Small intestine (tissue), 7 donors: ENCODE measurements around the gene CTAGE1. TPM values are rescaled to one million over a fixed set of nuclear protein-coding genes. Genes with fewer than 3 reads are reported as not detected.

Experiments used
- DNase-seq, 2 donors: peaks; one replicate each; pipeline versions ENCODE4 v3.0.0 to v3.0.0-alpha.2; 2013
- FAIRE-seq: peaks from 2 replicates; lab custom pipeline; 2012; peaks lifted over from hg19 to GRCh38; lab: Jason Lieb, UNC
- H3K27ac ChIP-seq, 3 donors: one replicate each; pipeline ENCODE4 v1.5.1; 2013; ENCODE audit warnings: low read length in 2 of 3, mild to moderate bottlenecking in 2 of 3, control low read depth in 1 of 3, inconsistent platforms in 1 of 3, low read depth in 1 of 3, moderate library complexity in 1 of 3
- H3K27me3 ChIP-seq, 3 donors: one replicate each; pipeline ENCODE4 v1.6.1; 2013; ENCODE audit warnings: low read length in 3 of 3, inconsistent platforms in 1 of 3; ENCODE audit not compliant: control insufficient read depth in 3 of 3, insufficient read depth in 3 of 3
- H3K36me3 ChIP-seq, 3 donors: one replicate each; pipeline ENCODE4 v1.6.1; 2013; ENCODE audit warnings: low read length in 3 of 3, inconsistent platforms in 1 of 3, low read depth in 1 of 3, mild to moderate bottlenecking in 1 of 3, moderate library complexity in 1 of 3; ENCODE audit not compliant: control insufficient read depth in 3 of 3, insufficient read depth in 2 of 3
- H3K4me1 ChIP-seq, 3 donors: one replicate each; pipeline ENCODE4 v1.6.1; 2013; ENCODE audit warnings: low read length in 2 of 3, inconsistent platforms in 1 of 3, low read depth in 1 of 3, mild to moderate bottlenecking in 1 of 3, moderate library complexity in 1 of 3; ENCODE audit not compliant: control insufficient read depth in 3 of 3, insufficient read depth in 2 of 3
- H3K4me3 ChIP-seq, 3 donors: one replicate each; pipeline ENCODE4 v1.5.1; 2013; ENCODE audit warnings: low read length in 3 of 3, control low read depth in 1 of 3, inconsistent platforms in 1 of 3, low read depth in 1 of 3, mild to moderate bottlenecking in 1 of 3, moderate library complexity in 1 of 3
- H3K9me3 ChIP-seq, 2 donors: one replicate each; pipeline ENCODE4 v1.6.1; 2013; ENCODE audit warnings: low read depth in 1 of 2, low read length in 1 of 2; ENCODE audit not compliant: control insufficient read depth in 2 of 2, insufficient read depth in 1 of 2
- WGBS, 3 donors: extraction: QIAGEN DNeasy Blood & Tissue Kit; methylation state at CpG; one replicate each; pipeline ENCODE4 v1.1.7; 2013; 5-methylcytosine and 5-hydroxymethylcytosine counted together
- polyA plus RNA-seq, 4 donors: library from polyadenylated mRNA; stranded (reverse) in 3 of 4; unstranded in 1 of 4; fragments of 200-250 nt in 3 of 4; fragments of 120-200 nt in 1 of 4; gene quantifications; one replicate each; pipeline versions ENCODE4 v1.2.1 to v1.2.3, GENCODE V29; 2013
- donor health status: healthy with polysubstance abuse.
- donor health status: control.
- donor health status: control.
- donor health status: Bipolar disorder and iron deficiency.
- donor health status: healthy.

CTAGE1 gene
- polyA plus RNA-seq, 4 donors: 0.10 TPM; not detected in 3

DNA sequence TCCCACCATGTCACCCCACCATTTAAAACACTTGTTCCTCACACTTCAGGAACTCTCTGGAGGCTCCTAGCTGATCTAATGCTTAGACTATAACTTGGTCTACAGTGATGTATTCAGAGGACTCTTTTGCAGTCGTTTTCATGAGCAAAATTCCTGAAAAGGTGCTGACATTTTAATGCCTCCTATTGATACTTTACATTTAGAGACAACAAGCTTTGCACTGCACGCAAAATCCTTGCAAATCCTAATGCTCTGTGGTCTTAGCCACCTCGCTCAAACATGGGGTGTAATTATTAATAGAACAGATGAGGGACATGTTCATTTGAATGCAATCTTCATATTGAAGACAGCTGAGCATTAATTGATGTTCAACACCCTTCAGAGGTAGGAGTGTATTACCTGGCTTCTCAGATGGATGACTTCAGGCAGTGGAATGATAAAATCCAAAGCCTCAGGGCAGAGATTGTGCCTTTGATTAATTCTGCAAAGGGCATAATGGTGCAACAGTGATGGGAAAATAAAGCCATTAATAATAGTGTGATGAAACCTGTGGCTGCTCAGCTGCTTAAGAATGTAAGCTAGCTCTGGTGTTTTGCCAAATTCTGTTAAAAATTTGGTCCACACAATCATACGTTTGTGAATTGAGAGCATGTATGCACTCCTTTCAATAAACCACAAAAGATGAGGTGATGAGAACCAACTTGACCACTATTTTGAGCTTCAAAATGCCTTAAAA, 5.4 kb downstream of the CTAGE1 start:
- DNase-seq: no peak
- no peak for FAIRE-seq
- H3K27ac ChIP-seq: no peak overlapping the region
- H3K4me3 ChIP-seq: no peak overlapping the region
- H3K36me3 ChIP-seq: no peaks in the 10 kb centered on the region
- WGBS, 3 donors: 73 to 80% (median 75%) methylated on average over 4 of the region's 4 CpGs
- H3K27me3 ChIP-seq: no peaks in the 10 kb centered on the region
- no peaks in the 10 kb centered on the region for H3K4me1 ChIP-seq
- H3K9me3 ChIP-seq: peaks cover 0 to 14% of the 10 kb centered on the region in 2 donors

DNA sequence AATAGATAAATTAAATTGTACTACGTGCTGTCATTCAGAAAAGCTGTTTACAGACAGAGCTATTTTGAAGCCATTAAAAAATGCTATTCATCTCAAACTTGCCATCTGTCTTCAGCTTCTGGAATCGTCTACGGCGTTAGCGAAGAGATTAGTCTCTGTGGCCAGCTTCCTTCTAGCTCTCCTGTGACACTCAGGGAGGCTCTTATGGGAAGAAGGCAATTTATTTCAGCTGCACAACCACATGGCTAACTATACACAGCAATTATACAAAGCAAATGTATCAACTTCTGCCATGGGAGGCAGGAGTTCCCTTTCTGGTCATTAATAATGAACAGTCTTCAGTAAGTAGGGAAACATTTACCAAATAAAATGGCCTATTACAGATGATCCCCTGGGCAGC, 6.3 kb downstream of the CTAGE1 start:
- H3K27ac ChIP-seq: no peak overlapping the region
- FAIRE-seq (no peak), DNase-seq (no peak)
- H3K4me3 ChIP-seq: no peak overlapping the region
- no peaks in the 10 kb centered on the region for H3K27me3 ChIP-seq
- peaks cover 0 to 14% of the 10 kb centered on the region in 2 donors for H3K9me3 ChIP-seq
- WGBS, 3 donors: 72 to 85% (median 82%) methylated on average over 5 of the region's 5 CpGs
- no peaks in the 10 kb centered on the region for H3K4me1 ChIP-seq
- H3K36me3 ChIP-seq: no peaks in the 10 kb centered on the region

GRCh38 chr18:22410126-22410525, 7.6 kb downstream of the CTAGE1 start:
- H3K27me3 ChIP-seq: no peaks in the 10 kb centered on the region
- peaks cover 0 to 21% of the 10 kb centered on the region in 2 donors for H3K9me3 ChIP-seq
- H3K36me3 ChIP-seq: no peaks in the 10 kb centered on the region
- no peaks in the 10 kb centered on the region for H3K4me1 ChIP-seq
- no peak for FAIRE-seq
- 86 to 99% (median 95%) methylated on average over 3 of the region's 3 CpGs for WGBS, 3 donors
- DNase-seq: no peak
- no peak overlapping the region for H3K27ac ChIP-seq
- H3K4me3 ChIP-seq: no peak overlapping the region

DNA sequence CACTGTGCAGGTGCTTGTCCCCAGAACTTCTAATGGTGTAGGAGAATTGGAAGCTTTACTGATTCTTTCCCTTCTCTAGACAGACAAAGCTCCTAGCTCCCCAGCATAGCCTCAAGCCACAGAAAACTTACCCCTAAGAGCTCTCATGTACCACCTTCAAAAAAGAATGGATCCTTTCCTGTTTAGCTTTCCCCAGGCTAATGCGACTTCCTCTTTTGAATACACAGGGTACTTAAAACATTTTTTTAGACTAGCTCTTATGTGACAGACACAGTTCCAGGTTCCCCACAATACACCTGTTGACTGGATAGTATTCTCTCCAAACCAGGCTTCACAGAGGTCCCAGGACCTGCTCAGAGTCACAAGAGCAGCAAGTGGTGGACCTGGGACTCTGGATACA, 8.3 kb downstream of the CTAGE1 start:
- no peaks in the 10 kb centered on the region for H3K36me3 ChIP-seq
- no peak for FAIRE-seq

GRCh38 chr18:22408059-22408458, 9.7 kb downstream of the CTAGE1 start:
- H3K27ac ChIP-seq: no peak overlapping the region
- no peaks in the 10 kb centered on the region for H3K27me3 ChIP-seq
- no peak for FAIRE-seq
- no peaks in the 10 kb centered on the region for H3K4me1 ChIP-seq
- H3K9me3 ChIP-seq: peaks cover 0 to 24% of the 10 kb centered on the region in 2 donors
- 93 to 96% (median 95%) methylated on average over 3 of the region's 3 CpGs for WGBS, 3 donors
- no peak for DNase-seq
- no peaks in the 10 kb centered on the region for H3K36me3 ChIP-seq
- H3K4me3 ChIP-seq: no peak overlapping the region

More for the DNA sequence above, 8.3 kb downstream of the CTAGE1 start:
- 56 to 81% (median 75%) methylated on average over 1 of the region's 1 CpG for WGBS, 3 donors
- Histone ChIP-seq H3K9me3 (peaks cover 0 to 24% of the 10 kb centered on the region in 2 donors), H3K4me3 (no peak overlapping the region), H3K4me1 (no peaks in the 10 kb centered on the region), H3K27me3 (no peaks in the 10 kb centered on the region), H3K27ac (no peak overlapping the region)
- DNase-seq: no peak

DNA sequence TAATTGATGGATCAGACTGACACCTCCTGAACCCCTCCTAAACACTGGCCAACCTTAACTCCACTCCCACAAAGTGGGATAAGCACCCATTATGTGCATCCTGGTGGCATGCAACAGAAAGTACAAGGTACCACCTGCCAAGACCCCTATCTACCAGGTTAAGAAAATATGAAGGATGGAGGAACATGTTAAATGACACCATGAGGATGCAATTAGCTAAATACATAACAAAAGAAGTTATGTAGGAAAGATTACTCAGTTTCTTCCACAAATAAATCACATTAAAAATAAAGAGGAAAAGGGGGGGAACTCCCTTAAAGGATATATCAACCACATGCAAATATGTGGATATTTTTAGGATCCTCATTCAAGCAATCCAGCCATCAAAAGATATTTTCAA, 12.6 kb downstream of the CTAGE1 start:
- DNase-seq (no peak), FAIRE-seq (no peak)
- no peak overlapping the region for H3K27ac ChIP-seq
- no peaks in the 10 kb centered on the region for H3K4me1 ChIP-seq
- peaks cover 0 to 24% of the 10 kb centered on the region in 2 donors for H3K9me3 ChIP-seq
- H3K27me3 ChIP-seq: no peaks in the 10 kb centered on the region
- H3K4me3 ChIP-seq: no peak overlapping the region
- H3K36me3 ChIP-seq: no peaks in the 10 kb centered on the region

DNA sequence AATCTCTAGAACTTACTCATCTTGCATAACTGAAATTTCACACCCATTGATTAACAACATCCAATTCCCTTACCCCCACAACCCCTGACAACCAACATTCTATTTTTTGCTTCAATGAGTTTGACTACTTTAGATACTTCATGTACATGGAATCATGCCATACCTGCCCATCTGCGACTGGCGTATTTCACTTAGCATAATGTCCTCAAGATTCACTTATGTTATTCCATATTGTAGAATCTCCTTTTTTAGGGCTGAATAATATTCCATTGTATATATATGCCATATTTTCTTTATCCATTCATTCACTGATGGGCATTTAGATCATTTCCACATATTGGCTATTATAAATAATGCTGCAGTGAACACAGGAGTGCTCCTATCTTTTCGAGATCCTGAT, 13.8 kb downstream of the CTAGE1 start:
- no peaks in the 10 kb centered on the region for H3K4me1 ChIP-seq
- DNase-seq: no peak
- peaks cover 0 to 24% of the 10 kb centered on the region in 2 donors for H3K9me3 ChIP-seq
- H3K27me3 ChIP-seq: no peaks in the 10 kb centered on the region
- no peaks in the 10 kb centered on the region for H3K36me3 ChIP-seq
- no peak overlapping the region for H3K4me3 ChIP-seq
- H3K27ac ChIP-seq: no peak overlapping the region
- FAIRE-seq: no peak
- WGBS, 3 donors: 93 to 98% (median 94%) methylated on average over 3 of the region's 3 CpGs

DNA sequence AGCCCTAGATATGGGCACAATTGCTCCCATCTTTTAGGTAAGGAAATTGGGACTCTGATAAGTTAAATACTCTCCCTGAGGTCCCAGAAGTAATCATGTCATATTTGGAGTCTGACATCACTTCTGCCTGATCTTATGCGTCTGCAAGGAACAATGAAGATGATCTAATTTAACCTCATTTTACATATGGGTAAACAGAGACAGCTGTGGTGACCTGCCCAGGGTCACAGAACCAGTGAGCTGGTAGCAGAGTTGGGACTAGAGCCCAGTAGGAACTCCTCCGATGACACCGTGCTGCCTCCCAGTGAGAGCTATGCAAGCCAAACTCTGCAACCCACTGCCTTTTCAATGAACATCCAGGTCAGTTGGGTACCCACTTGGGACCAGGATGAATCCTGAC, 17.8 kb downstream of the CTAGE1 start:
- peaks cover 0 to 1% of the 10 kb centered on the region in 2 donors for H3K9me3 ChIP-seq
- 76 to 87% (median 83%) methylated on average over 3 of the region's 3 CpGs for WGBS, 3 donors
- DNase-seq (no peak), FAIRE-seq (no peak)
- no peaks in the 10 kb centered on the region for H3K27me3 ChIP-seq
- H3K4me1 ChIP-seq: no peaks in the 10 kb centered on the region
- no peaks in the 10 kb centered on the region for H3K36me3 ChIP-seq
- H3K4me3 ChIP-seq: no peak overlapping the region
- no peak overlapping the region for H3K27ac ChIP-seq

DNA sequence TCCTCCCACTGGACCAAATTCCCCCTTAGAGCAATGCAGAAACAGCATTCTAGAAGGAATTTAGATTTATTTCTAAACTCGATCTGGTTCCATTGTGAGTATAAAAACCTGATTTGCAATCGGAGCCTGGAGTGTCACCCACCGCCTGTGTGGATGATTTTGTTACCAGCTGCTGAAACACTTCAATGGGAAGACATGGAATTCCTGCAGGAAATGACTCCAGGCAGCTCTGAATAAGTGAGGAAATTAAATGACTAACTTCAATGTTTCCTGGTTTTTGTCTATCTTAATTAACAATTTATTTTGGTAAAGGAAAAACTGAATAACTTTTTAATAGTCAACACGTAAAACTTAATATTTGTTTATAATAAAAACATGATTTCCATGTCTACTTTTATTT, 19.3 kb downstream of the CTAGE1 start:
- FAIRE-seq (no peak), DNase-seq (no peak)
- WGBS, 3 donors: 62 to 93% (median 74%) methylated on average over 4 of the region's 4 CpGs
- Histone ChIP-seq H3K27me3 (no peaks in the 10 kb centered on the region), H3K4me1 (no peaks in the 10 kb centered on the region), H3K27ac (no peak overlapping the region), H3K36me3 (no peaks in the 10 kb centered on the region), H3K4me3 (no peak overlapping the region), H3K9me3 (no peaks in the 10 kb centered on the region)
